Measurements from ENCODE around the gene TTC28.

The TTC28 gene

DNA sequence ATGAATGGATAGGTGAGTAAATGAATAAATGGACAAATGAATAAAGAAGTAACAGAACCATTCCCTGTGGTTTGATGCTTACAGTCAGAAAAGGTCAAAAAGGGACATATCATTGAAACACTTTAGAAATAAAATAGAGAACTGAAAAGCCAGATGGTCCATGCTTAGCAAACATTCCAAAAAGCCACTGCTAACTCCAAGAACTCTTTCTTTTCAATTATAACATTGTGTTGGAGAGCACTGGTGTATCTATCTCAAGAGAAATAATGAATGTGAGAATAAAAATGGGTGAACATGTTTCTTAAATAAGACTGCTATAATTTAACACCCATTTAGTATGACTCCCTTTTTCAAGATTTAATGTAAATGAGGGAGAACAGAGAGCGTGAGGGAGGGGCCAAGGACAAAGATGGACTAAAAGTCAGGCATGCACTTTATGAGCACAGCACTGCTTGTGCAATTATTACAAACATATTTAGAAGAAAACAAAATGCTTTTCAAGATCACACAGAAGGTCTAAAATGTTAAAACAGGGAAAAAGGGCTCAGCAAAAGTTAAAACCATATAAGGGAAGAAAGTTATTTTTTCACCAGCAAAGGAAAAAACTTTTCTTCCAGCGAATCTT, 536.3 kb downstream of the TTC28 start:
- DNase-seq (ENCODE audit: low read depth in 2 of 2), result no peak

GRCh38 chr22:28142361-28142961, 537.2 kb downstream of the TTC28 start:
- DNase-seq (ENCODE audit: low read depth in 2 of 2), result no peak

DNA sequence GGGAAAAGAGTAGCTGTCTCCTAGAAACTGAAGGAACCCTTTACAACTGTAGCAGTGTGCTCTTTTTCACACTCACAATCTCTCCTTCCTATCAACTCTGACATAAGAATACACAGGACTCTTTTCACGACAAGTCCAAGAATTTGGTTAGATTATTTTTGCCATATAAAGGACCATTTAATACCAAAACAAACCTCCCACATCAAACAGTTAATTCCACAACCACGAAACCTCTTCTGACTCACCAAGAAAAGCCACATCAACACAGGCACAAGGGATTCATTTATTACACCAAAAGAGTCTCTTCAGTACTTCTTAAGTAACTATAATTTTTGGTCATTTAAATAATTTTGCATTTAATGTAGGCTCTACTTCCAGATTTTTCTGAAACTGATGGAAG, 538.0 kb downstream of the TTC28 start:
- DNase-seq (ENCODE audit: low read depth in 2 of 2), result no peak

GRCh38 chr22:28139961-28140360, 539.7 kb downstream of the TTC28 start:
- DNase-seq (ENCODE audit: low read depth in 2 of 2), result no peak

DNA sequence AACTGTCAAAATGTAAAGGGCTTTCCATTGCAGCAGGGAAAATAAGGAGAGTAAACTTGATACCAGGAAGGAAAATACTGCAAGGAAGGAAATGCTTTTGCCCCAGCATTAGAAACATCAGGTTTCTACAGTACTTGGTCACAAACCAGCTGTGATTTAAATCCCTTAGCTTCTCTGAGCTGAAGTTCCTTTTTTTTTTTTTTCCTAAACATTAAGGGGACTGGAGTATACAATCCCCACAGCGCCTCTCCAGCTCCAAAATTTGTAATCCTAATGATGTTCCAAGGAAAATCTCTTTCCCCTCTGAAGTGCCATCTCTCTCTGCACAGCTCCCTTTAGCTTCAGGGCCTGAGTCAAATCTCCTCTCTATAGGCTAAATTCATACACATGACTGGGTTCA, 540.1 kb downstream of the TTC28 start:
- no peak for DNase-seq (ENCODE audit: low read depth in 2 of 2)

- DNase-seq (ENCODE audit: low read depth in 2 of 2), result no peak
Measured at GRCh38 chr22:28137036-28137435, 542.6 kb downstream of the TTC28 start.

- no peak for DNase-seq (ENCODE audit: low read depth in 2 of 2)
Measured at GRCh38 chr22:28132466-28132865, 547.2 kb downstream of the TTC28 start.

- DNase-seq (ENCODE audit: low read depth in 2 of 2), result no peak
Measured at GRCh38 chr22:28129319-28129962, 550.2 kb downstream of the TTC28 start.

- DNase-seq (ENCODE audit: low read depth in 2 of 2), result no peak
Measured at GRCh38 chr22:28128827-28129226, 550.8 kb downstream of the TTC28 start.

DNA sequence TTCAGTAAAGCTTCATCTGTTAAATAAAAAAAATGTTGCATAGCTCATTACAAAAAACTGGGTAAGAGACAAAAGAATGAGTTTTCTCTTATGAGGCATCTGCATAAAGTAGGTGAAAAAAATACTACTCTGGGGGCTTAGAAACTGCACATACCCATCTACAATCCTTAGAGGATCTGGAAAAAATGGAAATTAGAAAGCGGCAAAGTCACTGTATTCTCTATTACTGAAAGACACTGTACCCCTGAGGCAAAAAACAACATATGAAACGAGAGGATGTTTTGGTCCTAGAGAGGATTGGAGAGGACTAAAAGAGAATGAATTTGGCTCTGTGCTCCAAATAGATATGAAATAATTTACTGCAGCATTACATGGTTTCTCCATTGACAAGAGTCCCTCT, 553.8 kb downstream of the TTC28 start:
- no peak for DNase-seq (ENCODE audit: low read depth in 2 of 2)

GRCh38 chr22:28123989-28124766, 555.5 kb downstream of the TTC28 start:
- no peak for DNase-seq (ENCODE audit: low read depth in 2 of 2)

- DNase-seq (ENCODE audit: low read depth in 2 of 2), result no peak
Measured at GRCh38 chr22:28120691-28121592, 558.7 kb downstream of the TTC28 start.

DNA sequence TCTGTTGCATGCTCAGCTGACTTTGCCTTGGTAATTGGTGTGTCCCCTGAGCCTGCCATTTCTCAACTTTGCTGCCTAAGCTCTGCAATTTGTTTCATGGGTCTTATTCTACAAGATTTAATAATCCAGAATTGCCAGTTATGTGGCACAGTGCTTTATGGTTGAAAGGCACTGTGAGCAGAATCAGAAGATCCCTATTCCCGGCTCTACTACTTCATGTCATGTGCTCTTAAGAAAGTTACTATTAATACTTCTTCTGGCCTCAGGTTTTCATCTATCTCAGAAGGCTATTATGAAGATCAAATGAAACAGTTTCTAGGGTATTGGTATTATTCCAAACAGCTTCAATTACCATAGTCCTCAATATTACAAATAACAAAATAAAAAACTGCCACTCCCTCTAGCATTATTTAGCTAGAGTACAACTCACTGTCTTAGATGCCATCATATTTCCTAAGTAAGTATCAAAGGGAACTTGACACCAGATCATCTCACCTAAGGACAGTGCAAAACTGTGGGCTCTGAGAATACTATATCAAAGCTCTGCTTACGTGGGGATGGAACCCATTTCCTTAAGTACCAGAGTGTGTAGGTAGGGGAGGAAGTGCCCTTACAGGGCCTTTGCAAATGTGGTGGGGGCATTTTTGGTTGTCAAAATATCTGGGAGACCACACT, 560.5 kb downstream of the TTC28 start:
- DNase-seq (ENCODE audit: low read depth in 2 of 2), result no peak

GRCh38 chr22:28116219-28116673, 563.4 kb downstream of the TTC28 start:
- DNase-seq (ENCODE audit: low read depth in 2 of 2), result no peak

DNA sequence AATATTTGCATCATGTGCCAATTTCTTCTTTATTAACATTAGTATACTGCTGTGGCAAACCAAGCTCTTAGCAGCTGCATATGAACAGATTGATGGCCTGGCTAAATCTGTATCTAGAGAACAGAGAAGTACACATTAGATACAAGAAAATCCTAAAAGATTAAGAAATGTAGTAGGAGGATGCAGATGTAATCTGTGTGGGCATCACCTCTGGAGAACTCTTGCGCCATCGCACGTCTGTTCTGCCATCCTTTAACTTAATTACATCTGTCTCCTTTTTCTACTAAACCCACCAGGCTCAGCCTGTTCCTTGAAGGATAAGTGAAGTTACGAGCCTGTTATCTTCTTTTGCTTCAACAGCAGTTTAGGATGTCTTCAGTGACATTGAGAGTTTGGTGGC, 564.2 kb downstream of the TTC28 start:
- DNase-seq (ENCODE audit: low read depth in 2 of 2), result no peak

DNA sequence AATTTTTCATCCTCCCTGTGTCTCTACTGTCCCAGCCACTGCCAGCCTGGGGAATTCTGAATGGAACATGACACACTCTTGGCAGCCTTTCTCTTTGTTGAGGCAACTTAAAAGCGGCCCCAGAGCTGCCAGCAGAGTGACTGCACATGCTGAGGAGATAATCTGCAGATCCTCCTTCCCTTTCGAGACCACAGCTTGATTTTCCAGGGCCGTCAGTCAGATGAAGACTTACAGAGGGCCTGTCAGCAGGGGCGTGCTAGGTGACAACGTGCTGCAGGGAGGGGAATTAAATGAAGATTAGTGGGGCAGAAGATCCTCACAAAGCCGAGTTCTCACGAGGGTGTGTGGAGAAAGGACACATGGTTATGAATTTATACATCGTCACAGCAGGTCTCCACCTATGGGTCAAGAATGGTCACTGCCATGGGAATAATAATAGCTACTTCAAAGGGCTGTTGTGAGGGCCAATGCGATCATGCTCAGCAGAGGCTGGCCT, 567.0 kb downstream of the TTC28 start:
- DNase-seq (ENCODE audit: low read depth in 2 of 2), result no peak

DNA sequence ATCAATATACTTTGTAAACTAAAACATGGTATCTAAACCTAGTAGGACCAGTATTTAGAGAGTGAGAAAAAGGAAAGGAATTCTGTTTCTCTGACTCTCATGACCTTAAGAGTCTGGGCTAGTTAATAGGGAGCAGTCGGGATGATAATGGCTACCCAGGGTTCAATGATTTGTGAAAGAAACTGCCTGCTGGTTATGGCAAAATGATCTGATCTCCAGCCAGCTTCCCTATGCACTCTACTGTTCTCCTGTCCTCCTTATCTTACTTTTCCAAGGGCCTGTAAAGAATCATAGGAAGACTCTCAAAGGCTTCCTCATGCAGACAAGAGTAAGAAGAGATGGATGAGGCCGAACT, 567.5 kb downstream of the TTC28 start:
- DNase-seq (ENCODE audit: low read depth in 2 of 2), result no peak

GRCh38 chr22:28111501-28112189, 568.0 kb downstream of the TTC28 start:
- no peak for DNase-seq (ENCODE audit: low read depth in 2 of 2)

- no peak for DNase-seq (ENCODE audit: low read depth in 2 of 2)
Measured at GRCh38 chr22:28108851-28109250, 570.8 kb downstream of the TTC28 start.

- no peak for DNase-seq (ENCODE audit: low read depth in 2 of 2)
Measured at GRCh38 chr22:28106617-28107016, 573.0 kb downstream of the TTC28 start.

Measured in activated CD8-positive, alpha-beta memory T cell treated with anti-CD3 and anti-CD28 coated beads for 4 hours (primary cell).